GM23338 (cell line): Measurements from ENCODE around the gene TNFSF18. TPM values are rescaled to one million over a fixed set of nuclear protein-coding genes. Genes with fewer than 3 reads are reported as not detected.

ENCODE experiments used
- ETS1 ChIP-seq: IDR thresholded peaks from 2 replicates; pipeline ENCODE4 v1.6.1; 2016; ENCODE audit warnings: antibody characterized with exemption
- EZH2 ChIP-seq: fragments of 200-600 bp; sonication (generic); IDR thresholded peaks from one replicate; pipeline ENCODE4 v1.8.0; 2017; ENCODE audit warnings: antibody characterized with exemption, mild to moderate bottlenecking, low read depth; ENCODE audit not compliant: unreplicated experiment
- EZH2phosphoT487 ChIP-seq: fragments of 200-600 bp; sonication (generic); IDR thresholded peaks from one replicate; pipeline ENCODE4 v1.8.1; 2018; ENCODE audit warnings: antibody characterized with exemption; ENCODE audit not compliant: unreplicated experiment
- POLR2AphosphoS5 ChIP-seq: IDR thresholded peaks from 2 replicates; pipeline ENCODE4 v1.6.1; 2016; ENCODE audit warnings: antibody characterized with exemption, low read depth
- STAT1 ChIP-seq: IDR thresholded peaks from one replicate; pipeline ENCODE4 v1.6.1; 2016; ENCODE audit warnings: antibody characterized with exemption; ENCODE audit not compliant: unreplicated experiment
- ZNF331 ChIP-seq: fragments of 250-450 bp; sonication (Bioruptor Pico); IDR thresholded peaks from 2 replicates; pipeline ENCODE4 v1.5.0; 2020; ENCODE audit warnings: low read depth, mild to moderate bottlenecking, moderate library complexity
- ZNF462 ChIP-seq: fragments of 250-450 bp; sonication (Bioruptor Pico); IDR thresholded peaks from 2 replicates; pipeline ENCODE4 v1.5.0; 2020; ENCODE audit warnings: mild to moderate bottlenecking, moderate library complexity
- polyA plus RNA-seq: library from polyadenylated mRNA; unstranded; fragments of >200 nt; fragmentation: Nextera tagmentation; extraction: Ambion mirVana; gene quantifications from 2 replicates; pipeline ENCODE4 v1.2.1, GENCODE V29; 2016
- total RNA-seq: library from RNA; depleted of rRNA; stranded (reverse); fragments of >200 nt; shearing (Covaris generic); gene quantifications from 2 replicates; pipeline ENCODE4 v1.2.3, GENCODE V29; 2014

TNFSF18 gene
- total and polyA plus RNA-seq, 2 experiments from 2014 or later = not detected

DNA sequence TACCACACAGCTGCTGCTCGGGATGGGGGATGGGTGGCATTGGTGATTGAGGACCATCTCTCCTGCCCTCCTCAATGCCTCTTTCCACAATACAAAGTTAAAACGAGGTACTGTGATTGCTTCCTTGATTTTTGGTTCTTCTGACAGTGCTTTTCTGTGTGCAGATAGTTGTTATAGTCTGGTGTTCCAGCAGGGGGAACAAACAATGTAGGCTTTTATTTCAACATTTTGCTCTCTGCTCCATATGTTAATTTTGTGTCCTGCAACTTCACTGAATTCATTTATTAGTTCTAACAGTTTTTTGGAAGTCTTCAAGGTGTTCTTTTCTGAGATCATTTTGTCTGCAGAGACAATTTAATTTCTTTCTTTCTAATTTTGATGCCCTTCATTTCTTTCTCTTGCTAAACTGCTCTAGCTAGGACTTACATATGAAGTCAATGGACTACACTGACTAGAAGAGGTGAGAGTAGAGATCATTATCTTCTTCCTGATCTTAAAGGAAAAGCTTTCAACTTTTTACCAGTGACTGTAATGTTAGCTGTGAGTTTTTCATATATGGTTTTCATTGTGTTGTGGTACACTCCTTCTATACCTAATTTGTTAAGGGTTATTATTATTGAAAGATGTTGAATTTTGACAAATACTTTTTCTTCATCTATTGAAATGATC lies 45.4 kb downstream of the TNFSF18 start (continued):
- TF ChIP-seq ZNF462 (CRISPR knock-in tag) (no peak), ETS1 (no peak), STAT1 (no peak), POLR2AphosphoS5 (no peak), ZNF331 (CRISPR knock-in tag) (no peak), EZH2phosphoT487 (no peak), EZH2 (no peak)
